HG03039 (cell line): Measurements from ENCODE around the gene PARP1.

Source experiments
- ATAC-seq: cut with Tn5 transposase; IDR thresholded peaks from one replicate; pipeline ENCODE4 v1.9.1; 2021; ENCODE audit warnings: mild to moderate bottlenecking, moderate library complexity; ENCODE audit not compliant: unreplicated experiment

The PARP1 gene

GRCh38 chr1:226408285-226409184 is 642 bp upstream of the PARP1 start:
- no peak for ATAC-seq

- ATAC-seq, result no peak
Observed at GRCh38 chr1:226407199-226407496, 745 bp downstream of the PARP1 start.

GRCh38 chr1:226406401-226406881 is 1.5 kb downstream of the PARP1 start:
- no peak for ATAC-seq

GRCh38 chr1:226405411-226405988 is 2.4 kb downstream of the PARP1 start:
- no peak for ATAC-seq

- no peak for ATAC-seq
Observed at GRCh38 chr1:226404904-226405222, 3.0 kb downstream of the PARP1 start.

GRCh38 chr1:226404063-226404903 is 3.6 kb downstream of the PARP1 start:
- ATAC-seq, result no peak

GRCh38 chr1:226403201-226404034 is 4.5 kb downstream of the PARP1 start:
- no peak for ATAC-seq

GRCh38 chr1:226402739-226403165 is 5.1 kb downstream of the PARP1 start:
- no peak for ATAC-seq

- no peak for ATAC-seq
Observed at GRCh38 chr1:226401355-226402303, 6.3 kb downstream of the PARP1 start.

- ATAC-seq, result no peak
Observed at GRCh38 chr1:226400519-226401354, 7.2 kb downstream of the PARP1 start.

- ATAC-seq, result no peak
Observed at GRCh38 chr1:226397955-226398636, 9.8 kb downstream of the PARP1 start.

GRCh38 chr1:226397011-226397926 is 10.6 kb downstream of the PARP1 start:
- ATAC-seq, result no peak

GRCh38 chr1:226395753-226396152 is 12.1 kb downstream of the PARP1 start:
- ATAC-seq, result no peak

- ATAC-seq, result no peak
Observed at GRCh38 chr1:226394462-226394861, 13.4 kb downstream of the PARP1 start.

GRCh38 chr1:226390681-226391080 is 17.2 kb downstream of the PARP1 start:
- ATAC-seq, result no peak

- no peak for ATAC-seq
Observed at GRCh38 chr1:226388131-226388530, 19.8 kb downstream of the PARP1 start.

- no peak for ATAC-seq
Observed at GRCh38 chr1:226384717-226385116, 23.2 kb downstream of the PARP1 start.
